Stimulated activated CD8-positive, alpha-beta memory T cell treated with anti-CD3 and anti-CD28 coated beads, Interleukin-7, amount 100 ng/mL, for 1 hour (primary cell): ENCODE measurements around the gene TRIM39.

Experiments used
- DNase-seq, 2 donors: peaks; one replicate each; pipeline ENCODE4 v3.0.0-alpha.2; 2020; ENCODE audit warnings: low read depth in 2 of 2

The TRIM39 gene

DNA sequence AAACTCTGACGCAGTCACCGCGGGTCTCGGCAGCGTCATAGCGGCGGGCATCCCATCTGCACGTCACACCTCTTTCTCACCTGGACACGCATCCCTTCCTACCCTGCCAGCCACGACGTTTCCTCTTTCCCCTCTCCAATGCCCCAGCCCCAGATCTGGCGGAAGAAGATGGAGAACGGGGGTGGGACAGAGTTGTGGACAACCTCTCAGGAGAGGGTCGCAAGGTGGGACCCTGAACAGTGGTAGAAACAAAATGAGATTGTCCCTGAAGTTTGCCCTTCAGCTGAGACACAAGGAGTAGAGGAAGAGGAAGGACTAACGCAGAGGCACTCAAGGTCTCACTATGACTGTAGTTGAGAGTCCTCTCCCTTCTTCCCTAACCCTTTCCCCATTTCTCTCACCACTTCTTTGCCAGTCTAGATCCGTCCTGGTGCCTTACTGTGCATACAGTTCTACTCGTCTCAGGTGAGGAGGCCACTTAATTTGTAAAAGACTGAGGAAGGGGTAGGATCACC is 562 bp downstream of the TRIM39 start:
- DNase-seq = no peak

GRCh38 chr6:30328397-30328796 is 1.7 kb downstream of the TRIM39 start:
- no peak for DNase-seq

- DNase-seq = no peak
Measured at GRCh38 chr6:30329331-30329730, 2.6 kb downstream of the TRIM39 start.

DNA sequence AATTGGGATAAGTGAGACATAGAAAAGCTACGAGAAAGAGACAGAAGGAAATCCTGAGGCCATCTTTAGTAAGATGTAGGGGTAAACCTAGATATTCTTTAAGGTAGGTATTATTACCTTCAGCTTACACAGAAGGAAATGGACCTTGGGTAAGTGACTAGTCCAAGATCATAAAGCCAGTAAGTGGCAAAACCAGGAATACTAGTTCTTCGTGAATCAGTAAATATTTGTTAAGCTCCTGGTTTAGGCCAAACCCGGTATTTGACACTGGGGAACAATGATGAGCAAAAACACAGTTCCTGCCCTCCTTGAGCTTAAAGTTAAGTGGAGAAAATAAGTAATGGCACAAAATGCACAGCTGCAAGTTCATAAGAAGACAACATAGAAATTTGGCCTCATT is 5.3 kb downstream of the TRIM39 start:
- DNase-seq = no peak

- DNase-seq = no peak
Measured at GRCh38 chr6:30334075-30334783, 7.5 kb downstream of the TRIM39 start.

DNA sequence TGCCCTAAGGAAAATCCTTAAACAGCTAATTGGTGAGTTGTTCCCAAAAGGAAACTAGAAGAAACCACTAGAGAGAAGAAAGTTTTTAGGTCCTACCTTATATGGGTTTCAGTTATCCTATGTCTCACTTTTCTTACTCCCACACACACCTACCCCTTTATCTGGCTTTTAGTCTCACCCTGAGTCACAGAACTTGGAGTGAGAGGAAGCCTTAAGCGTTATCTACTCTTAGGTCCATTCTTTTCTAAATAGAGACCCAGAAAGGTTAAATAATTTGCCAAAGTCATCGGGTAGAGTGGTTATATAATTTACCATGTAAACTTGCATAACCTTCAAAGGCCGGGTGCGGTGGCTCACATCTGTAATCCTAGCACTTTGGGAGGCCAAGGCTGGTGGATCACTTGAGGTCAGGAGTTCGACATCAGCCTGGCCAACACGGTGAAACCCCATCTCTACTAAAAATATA is 13.9 kb downstream of the TRIM39 start:
- no peak for DNase-seq

DNA sequence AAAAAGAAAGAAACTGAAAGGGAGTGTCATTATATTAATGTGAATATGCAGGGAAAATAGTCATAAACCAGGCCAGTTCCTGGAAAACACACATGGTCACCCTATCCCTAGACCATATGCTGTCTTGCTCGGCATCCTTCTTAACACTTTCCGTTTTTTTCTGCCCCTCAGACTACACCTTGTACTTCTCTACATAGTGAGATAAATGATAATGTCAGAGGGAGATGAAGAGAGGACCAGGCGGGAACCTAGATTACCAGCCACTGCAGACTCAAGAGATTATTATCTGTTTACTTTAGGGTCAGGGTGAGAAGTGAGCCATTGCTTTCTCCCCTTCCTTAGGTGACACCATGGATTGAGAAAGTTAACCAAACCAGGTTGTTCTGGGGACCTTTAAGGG is 14.5 kb downstream of the TRIM39 start:
- DNase-seq = no peak

- DNase-seq = no peak
Measured at GRCh38 chr6:30341728-30342127, 15.0 kb downstream of the TRIM39 start.

DNA sequence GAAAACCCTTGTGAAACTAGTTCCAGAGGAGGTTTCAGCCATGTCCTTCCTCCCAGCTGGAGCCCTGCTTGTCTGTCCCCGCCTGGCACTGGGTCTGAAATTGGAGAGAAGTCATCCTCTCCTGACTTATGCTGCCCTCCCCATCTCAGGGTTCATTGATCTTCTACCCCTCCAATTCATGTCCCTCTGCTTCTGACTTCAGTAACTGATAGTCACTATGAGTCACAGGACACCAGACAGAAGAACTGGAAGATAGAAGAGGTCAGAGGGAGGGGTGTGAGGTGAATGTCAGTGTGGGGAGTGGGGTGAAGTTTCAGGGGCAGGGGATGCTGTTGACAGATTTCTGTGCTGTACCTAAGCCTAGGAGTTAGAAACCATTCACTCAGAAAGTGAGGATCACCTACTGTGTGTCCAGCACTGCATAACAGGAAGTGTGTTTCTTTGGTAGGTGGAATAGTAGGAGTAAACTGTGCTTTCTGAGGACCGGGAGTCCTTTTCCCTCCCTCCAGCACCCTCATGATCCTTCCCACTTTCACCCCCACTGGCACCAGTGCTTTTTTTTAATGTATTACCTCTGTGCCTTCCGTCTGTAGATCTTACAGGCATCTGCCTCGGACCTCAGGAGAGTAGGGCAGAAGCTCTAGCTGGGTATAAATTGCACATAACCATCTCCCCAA is 17.6 kb downstream of the TRIM39 start:
- no peak for DNase-seq

GRCh38 chr6:30344868-30345671 is 18.3 kb downstream of the TRIM39 start, which contains the start of gene RPP21:
Gene RPP21, plus strand, starts transcription at chr6:30345156. Its CDS starts 16 bp downstream, at chr6:30345172.
- peak; percentile 66 to 75 for DNase-seq

DNA sequence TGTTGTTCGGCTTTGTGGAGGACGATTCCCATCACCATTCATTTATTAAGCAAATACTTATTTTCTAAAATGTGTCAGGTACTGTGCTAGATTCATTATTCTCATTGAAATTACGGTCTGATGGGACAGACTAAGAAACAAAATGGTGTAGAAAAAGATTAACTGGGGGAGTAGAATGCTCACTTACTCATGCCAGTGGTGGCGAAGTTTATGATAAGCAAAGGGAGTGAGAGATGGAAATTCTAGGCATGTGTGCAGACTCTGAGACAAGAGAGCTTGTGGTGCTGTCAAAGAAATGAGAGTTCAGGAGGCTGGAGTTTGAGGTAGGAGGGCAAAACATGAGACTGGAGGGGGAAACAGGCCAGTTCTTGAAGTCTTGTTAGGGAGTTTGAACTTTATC is 19.1 kb downstream of the TRIM39 start:
- no peak for DNase-seq

DNA sequence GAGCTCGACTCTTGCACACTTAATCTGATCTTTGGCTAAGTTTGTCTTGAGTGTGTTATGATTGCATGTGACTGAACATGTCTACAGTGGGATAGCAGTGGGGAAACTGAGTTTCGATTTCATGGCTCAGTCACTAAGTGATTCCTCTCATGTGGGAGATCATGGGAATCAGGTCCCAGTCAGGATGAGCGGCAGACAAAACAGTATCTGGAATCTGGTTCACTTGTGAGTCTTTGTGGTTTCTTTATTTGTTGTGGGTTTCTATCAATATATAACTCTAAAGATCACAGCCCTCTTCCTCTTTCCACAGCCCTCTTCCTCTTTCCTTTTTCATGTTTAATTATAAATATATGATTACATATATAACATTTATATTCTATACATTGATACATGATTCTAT is 22.2 kb downstream of the TRIM39 start:
- no peak for DNase-seq

GRCh38 chr6:30349421-30350177 is 22.9 kb downstream of the TRIM39 start:
- no peak for DNase-seq

DNA sequence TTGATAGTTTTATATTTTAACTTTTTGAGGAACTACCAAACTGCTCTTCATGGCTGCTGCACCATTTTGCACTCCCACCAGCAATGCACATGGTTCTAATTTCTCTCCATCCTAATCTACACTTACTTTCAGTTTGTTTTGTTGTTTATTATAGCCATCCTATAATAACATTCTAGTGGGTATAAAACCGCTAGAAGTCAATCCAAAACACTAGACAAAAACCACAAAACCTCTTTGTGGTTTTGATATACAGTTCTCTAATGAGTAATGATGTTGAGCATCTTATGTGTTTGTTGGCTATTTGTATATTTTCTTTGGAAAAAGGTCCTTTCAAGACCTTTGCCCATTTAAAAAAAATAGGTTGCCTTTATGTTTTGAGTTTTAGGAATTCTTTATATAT is 23.8 kb downstream of the TRIM39 start:
- no peak for DNase-seq

DNA sequence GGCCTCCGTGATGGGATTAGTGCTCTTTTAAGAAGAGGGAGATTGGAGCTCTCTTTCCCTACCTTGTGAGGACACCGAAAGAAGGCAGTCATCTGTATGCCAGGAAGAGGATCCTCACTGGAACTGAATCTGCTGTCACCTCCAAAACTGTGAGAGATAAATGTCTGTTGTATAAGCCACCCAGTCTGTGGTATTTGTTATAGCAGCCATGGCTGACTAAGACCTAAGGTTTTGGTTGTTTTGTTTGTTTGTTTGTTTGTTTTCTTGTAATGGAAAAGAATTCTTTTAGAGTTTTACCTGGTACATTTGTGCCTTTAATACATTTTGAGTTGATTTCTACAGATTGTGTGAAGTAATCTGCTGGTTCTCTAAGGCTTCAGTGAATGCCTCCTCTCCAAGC is 25.8 kb downstream of the TRIM39 start:
- no peak for DNase-seq

DNA sequence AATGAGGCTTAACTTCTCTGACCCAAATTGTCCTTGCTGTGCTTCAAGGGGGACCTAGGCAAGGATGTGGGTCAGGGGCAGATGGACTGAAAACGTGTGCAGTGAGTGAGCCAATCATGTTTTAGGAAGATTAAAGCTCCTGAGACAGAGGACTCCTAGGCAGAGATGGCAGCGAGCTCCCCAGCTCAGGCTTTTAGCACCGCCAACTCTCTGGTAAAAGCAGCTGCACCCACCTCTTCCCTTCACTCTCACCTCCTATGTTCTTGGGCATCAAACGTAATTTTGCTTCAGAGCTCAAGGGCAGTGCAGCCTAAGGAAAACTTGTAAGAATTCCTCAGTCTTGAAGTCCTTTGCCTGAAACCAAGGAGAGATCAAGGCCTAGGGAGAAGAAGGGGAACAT is 28.6 kb downstream of the TRIM39 start:
- no peak for DNase-seq

DNA sequence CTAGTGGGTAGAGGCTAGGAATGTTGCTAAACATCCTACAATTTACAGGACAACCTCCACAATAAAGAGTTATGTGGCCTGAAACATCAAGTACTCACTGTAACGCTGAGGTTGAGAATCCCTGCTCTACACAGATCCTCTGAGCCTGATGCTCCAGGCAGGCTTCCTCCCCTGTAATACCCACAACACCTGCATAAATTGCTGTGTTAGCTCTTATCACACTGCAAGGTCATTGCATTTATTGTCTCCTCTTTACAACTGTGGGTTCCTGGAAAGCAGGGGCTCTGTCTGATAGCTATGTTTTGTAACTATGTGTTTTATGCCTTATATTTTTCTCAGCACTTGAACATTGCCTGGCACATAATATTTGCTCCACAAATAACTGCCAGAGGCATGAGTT is 29.8 kb downstream of the TRIM39 start:
- no peak for DNase-seq

- DNase-seq = peak in 1 of 2 donors; percentile 28
Measured at GRCh38 chr6:30357678-30358540, 31.2 kb downstream of the TRIM39 start.

GRCh38 chr6:30359276-30359675 is 32.5 kb downstream of the TRIM39 start:
- no peak for DNase-seq

DNA sequence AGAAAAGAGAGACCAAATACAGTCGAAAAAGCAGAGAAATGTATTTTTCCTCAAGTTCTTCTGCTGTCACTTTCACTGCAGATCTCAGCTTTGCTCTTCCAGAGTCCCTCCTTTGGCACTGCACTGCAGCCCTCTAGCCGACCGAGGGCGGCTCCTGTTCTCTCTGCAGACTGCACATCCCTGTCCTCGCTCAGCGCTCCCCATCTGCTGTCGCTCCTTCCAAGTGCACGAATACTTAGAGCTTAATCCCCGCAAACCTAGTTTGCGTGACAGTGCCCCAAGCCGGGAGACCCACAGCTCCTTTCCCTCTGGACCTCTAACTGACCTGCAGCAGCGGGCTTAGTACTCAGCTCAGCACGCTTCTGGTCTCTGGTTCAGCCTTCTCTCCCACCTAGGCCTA is 33.4 kb downstream of the TRIM39 start:
- no peak for DNase-seq

GRCh38 chr6:30361661-30362060 is 34.9 kb downstream of the TRIM39 start:
- DNase-seq = no peak
